GM20431 (cell line): ENCODE measurements around the gene OTOS.

Source experiments
- in situ Hi-C: fragments of 300-500 bp; cut with MseI, MboI; formaldehyde crosslinking; loops from one replicate; pipeline ENCODE4 v1.15.0; 2020; ENCODE audit warnings: low sequenced_read_pairs; ENCODE audit not compliant: unreplicated experiment

The OTOS gene

GRCh38 chr2:240155048-240155744, 14.7 kb upstream of the OTOS start:
- in situ Hi-C loops, result no loop called here

GRCh38 chr2:240154606-240155005, 14.1 kb upstream of the OTOS start:
- in situ Hi-C loops, result no loop called here

GRCh38 chr2:240153418-240153817, 13.0 kb upstream of the OTOS start:
- in situ Hi-C loops, result no loop called here

GRCh38 chr2:240151477-240152031, 11.1 kb upstream of the OTOS start:
- in situ Hi-C loops, result no loop called here

GRCh38 chr2:240149943-240150784, 9.7 kb upstream of the OTOS start:
- in situ Hi-C loops, result loop anchor here (5.0 kb wide), 1 partner anchor 88 kb away; no protein-coding TSS in a partner anchor

- in situ Hi-C loops, result loop anchor here (5.0 kb wide), 1 partner anchor 86 kb away; no protein-coding TSS in a partner anchor
Measured at GRCh38 chr2:240147911-240148587, 7.6 kb upstream of the OTOS start.

GRCh38 chr2:240147382-240147781, 6.9 kb upstream of the OTOS start:
- in situ Hi-C loops, result loop anchor here (5.0 kb wide), 1 partner anchor 85 kb away; no protein-coding TSS in a partner anchor

- in situ Hi-C loops, result loop anchor here (5.0 kb wide), 1 partner anchor 84 kb away; no protein-coding TSS in a partner anchor
Measured at GRCh38 chr2:240146627-240147278, 6.3 kb upstream of the OTOS start.

- in situ Hi-C loops, result loop anchor here (5.0 kb wide), 1 partner anchor 84 kb away; no protein-coding TSS in a partner anchor
Measured at GRCh38 chr2:240146141-240146561, 5.7 kb upstream of the OTOS start.

- in situ Hi-C loops, result loop anchor here (5.0 kb wide), 1 partner anchor 83 kb away; no protein-coding TSS in a partner anchor
Measured at GRCh38 chr2:240145461-240145860, 5.0 kb upstream of the OTOS start.

GRCh38 chr2:240144649-240145261, 4.3 kb upstream of the OTOS start:
- in situ Hi-C loops, result loop anchor here (5.0 kb wide), 1 partner anchor 82 kb away; no protein-coding TSS in a partner anchor

- in situ Hi-C loops, result no loop called here
Measured at GRCh38 chr2:240143801-240144648, 3.6 kb upstream of the OTOS start.

GRCh38 chr2:240143276-240143675, 2.8 kb upstream of the OTOS start:
- in situ Hi-C loops, result no loop called here

GRCh38 chr2:240142859-240143258, 2.4 kb upstream of the OTOS start:
- in situ Hi-C loops, result no loop called here

- in situ Hi-C loops, result no loop called here
Measured at GRCh38 chr2:240142256-240142775, 1.9 kb upstream of the OTOS start.

GRCh38 chr2:240141736-240142135, 1.3 kb upstream of the OTOS start:
- in situ Hi-C loops, result no loop called here

GRCh38 chr2:240140920-240141319, 462 bp upstream of the OTOS start:
- in situ Hi-C loops, result no loop called here
